Effector memory CD4-positive, alpha-beta T cell (primary cell): ENCODE data around the gene TEKT1.
"Not testable (repeated sequence)": the region's sequence is repeated elsewhere in the genome, so short reads cannot be mapped to it uniquely, and the experiment has no call there.

ENCODE experiments used
- DNase-seq, 3 donors: peaks; one replicate each; pipeline ENCODE4 v3.0.0-alpha.2; 2020
- H3K27ac ChIP-seq: 2 replicates; pipeline ENCODE4 v1.7.0; 2013; ENCODE audit warnings: mild to moderate bottlenecking, low read length, moderate library complexity; ENCODE audit not compliant: insufficient read depth, poor library complexity, severe bottlenecking
- H3K27me3 ChIP-seq: replicated peaks from 2 replicates; pipeline ENCODE4 v1.7.0; 2013; ENCODE audit warnings: mild to moderate bottlenecking, low read length; ENCODE audit not compliant: insufficient read depth, control insufficient read depth, poor library complexity, severe bottlenecking
- H3K36me3 ChIP-seq: 2 replicates; pipeline ENCODE4 v1.7.0; 2013; ENCODE audit warnings: mild to moderate bottlenecking, low read length, moderate library complexity; ENCODE audit not compliant: control insufficient read depth, insufficient read depth
- H3K4me1 ChIP-seq: 2 replicates; pipeline ENCODE4 v1.7.0; 2013; ENCODE audit warnings: low read length, mild to moderate bottlenecking; ENCODE audit not compliant: control insufficient read depth, insufficient read depth, poor library complexity, severe bottlenecking
- H3K4me3 ChIP-seq: 2 replicates; pipeline ENCODE4 v1.7.0; 2013; ENCODE audit warnings: low read length, low read depth, mild to moderate bottlenecking; ENCODE audit not compliant: insufficient read depth, poor library complexity, severe bottlenecking
- H3K9me3 ChIP-seq: 2 replicates; pipeline ENCODE4 v1.7.0; 2013; ENCODE audit warnings: mild to moderate bottlenecking, low read length, moderate library complexity; ENCODE audit not compliant: control insufficient read depth

Gene TEKT1

GRCh38 chr17:6818938-6819337 lies 12.6 kb downstream of the TEKT1 start:
- H3K36me3 ChIP-seq = no peaks in the 10 kb centered on the region
- H3K4me3 ChIP-seq = no peak overlapping the region
- no peak for DNase-seq
- no peak overlapping the region for H3K27ac ChIP-seq
- H3K4me1 ChIP-seq = no peaks in the 10 kb centered on the region
- no peaks in the 10 kb centered on the region for H3K27me3 ChIP-seq
- H3K9me3 ChIP-seq = peaks cover 3% of the 10 kb centered on the region

- not testable (repeated sequence) for H3K9me3 ChIP-seq, H3K27ac ChIP-seq, DNase-seq, H3K27me3 ChIP-seq, H3K4me1 ChIP-seq, H3K36me3 ChIP-seq, H3K4me3 ChIP-seq
Observed at GRCh38 chr17:6816368-6816767, 15.2 kb downstream of the TEKT1 start.

- DNase-seq = no peak
- no peak overlapping the region for H3K4me3 ChIP-seq
- no peak overlapping the region for H3K27ac ChIP-seq
- no peaks in the 10 kb centered on the region for H3K36me3 ChIP-seq
- no peaks in the 10 kb centered on the region for H3K4me1 ChIP-seq
- H3K27me3 ChIP-seq = no peaks in the 10 kb centered on the region
- H3K9me3 ChIP-seq = peaks cover 3% of the 10 kb centered on the region
Observed at GRCh38 chr17:6815775-6816174, 15.8 kb downstream of the TEKT1 start.

- Histone ChIP-seq H3K27ac (no peak overlapping the region), H3K36me3 (no peaks in the 10 kb centered on the region), H3K9me3 (no peaks in the 10 kb centered on the region), H3K27me3 (no peaks in the 10 kb centered on the region), H3K4me3 (no peak overlapping the region), H3K4me1 (no peaks in the 10 kb centered on the region)
- no peak for DNase-seq
Observed at GRCh38 chr17:6812295-6812694, 19.2 kb downstream of the TEKT1 start.

GRCh38 chr17:6811510-6811909 lies 20.0 kb downstream of the TEKT1 start:
- Histone ChIP-seq H3K4me1 (no peaks in the 10 kb centered on the region), H3K4me3 (no peak overlapping the region), H3K27me3 (no peaks in the 10 kb centered on the region), H3K36me3 (no peaks in the 10 kb centered on the region), H3K27ac (no peak overlapping the region), H3K9me3 (no peaks in the 10 kb centered on the region)
- no peak for DNase-seq

GRCh38 chr17:6800422-6801027 lies 31.0 kb downstream of the TEKT1 start:
- DNase-seq = no peak
- Histone ChIP-seq H3K4me1 (no peaks in the 10 kb centered on the region), H3K4me3 (no peak overlapping the region), H3K27ac (no peak overlapping the region), H3K36me3 (no peaks in the 10 kb centered on the region), H3K9me3 (no peaks in the 10 kb centered on the region), H3K27me3 (no peaks in the 10 kb centered on the region)

- no peaks in the 10 kb centered on the region for H3K9me3 ChIP-seq
- H3K27me3 ChIP-seq = no peaks in the 10 kb centered on the region
- no peaks in the 10 kb centered on the region for H3K4me1 ChIP-seq
- no peak overlapping the region for H3K4me3 ChIP-seq
- no peak overlapping the region for H3K27ac ChIP-seq
- no peaks in the 10 kb centered on the region for H3K36me3 ChIP-seq
- no peak for DNase-seq
Observed at GRCh38 chr17:6799738-6800137, 31.8 kb downstream of the TEKT1 start.

- H3K27me3 ChIP-seq = no peaks in the 10 kb centered on the region
- no peaks in the 10 kb centered on the region for H3K4me1 ChIP-seq
- no peaks in the 10 kb centered on the region for H3K36me3 ChIP-seq
- H3K9me3 ChIP-seq = no peaks in the 10 kb centered on the region
- DNase-seq = no peak
- no peak overlapping the region for H3K4me3 ChIP-seq
- no peak overlapping the region for H3K27ac ChIP-seq
Observed at GRCh38 chr17:6797718-6798351, 33.7 kb downstream of the TEKT1 start.

GRCh38 chr17:6796887-6797490 lies 34.5 kb downstream of the TEKT1 start:
- no peaks in the 10 kb centered on the region for H3K27me3 ChIP-seq
- no peaks in the 10 kb centered on the region for H3K4me1 ChIP-seq
- H3K9me3 ChIP-seq = no peaks in the 10 kb centered on the region
- no peak overlapping the region for H3K4me3 ChIP-seq
- DNase-seq = no peak
- H3K36me3 ChIP-seq = no peaks in the 10 kb centered on the region
- no peak overlapping the region for H3K27ac ChIP-seq

GRCh38 chr17:6796017-6796886 lies 35.3 kb downstream of the TEKT1 start:
- DNase-seq = no peak
- Histone ChIP-seq H3K4me1 (no peaks in the 10 kb centered on the region), H3K9me3 (no peaks in the 10 kb centered on the region), H3K36me3 (no peaks in the 10 kb centered on the region), H3K4me3 (no peak overlapping the region), H3K27me3 (no peaks in the 10 kb centered on the region), H3K27ac (no peak overlapping the region)
